GM10266 (cell line): ENCODE measurements around the gene C12orf56.
"Not testable (repeated sequence)": the region's sequence is repeated elsewhere in the genome, so short reads cannot be mapped to it uniquely, and the experiment has no call there.

Source experiments
- DNase-seq: peaks from one replicate; pipeline ENCODE4 v3.0.0; 2012; ENCODE audit errors: extremely low spot score
- TF ChIP-seq, protein P1 (sequence below): IDR thresholded peaks from 2 replicates; pipeline ENCODE4 v1.5.1; 2012; ENCODE audit warnings: mild to moderate bottlenecking, low read depth; ENCODE audit not compliant: control insufficient read depth, insufficient read depth; ENCODE audit errors: missing control alignments

The C12orf56 gene

DNA sequence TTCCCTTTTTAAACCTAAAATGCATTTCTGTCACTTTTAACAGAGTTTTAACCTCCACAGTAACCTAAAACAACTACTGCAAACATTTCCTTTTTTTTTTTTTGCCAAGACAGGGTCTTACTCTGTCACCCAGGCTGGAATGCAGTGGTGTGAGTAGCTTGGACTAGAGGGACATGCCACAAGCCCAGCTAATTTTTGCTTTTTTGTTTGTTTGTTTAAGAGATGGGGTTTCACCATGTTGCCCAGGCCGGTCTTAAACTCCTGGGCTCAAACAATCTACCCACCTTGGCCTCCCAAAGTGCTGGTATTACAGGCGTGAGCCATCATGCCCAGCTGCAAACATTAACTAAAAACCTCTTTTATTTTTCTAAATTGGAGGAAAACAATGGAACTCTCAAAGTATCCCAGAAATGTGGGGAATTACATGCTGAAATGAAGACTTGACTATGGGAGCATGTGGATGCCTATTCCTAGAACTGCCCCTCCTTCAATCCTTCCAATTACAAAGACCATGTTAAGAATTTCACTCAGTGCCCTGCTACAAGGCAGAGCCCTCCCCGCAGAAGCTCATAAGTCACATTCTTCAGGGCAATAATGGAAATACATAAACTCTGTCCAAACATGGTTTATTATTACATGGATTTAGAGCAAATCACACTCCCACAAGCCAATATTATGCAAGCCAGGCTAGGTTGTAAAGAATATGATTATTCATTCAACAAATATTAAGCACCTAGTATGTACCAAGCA lies 66.9 kb downstream of the C12orf56 start:
- DNase-seq, result no peak
- TF ChIP-seq, protein P1, sequence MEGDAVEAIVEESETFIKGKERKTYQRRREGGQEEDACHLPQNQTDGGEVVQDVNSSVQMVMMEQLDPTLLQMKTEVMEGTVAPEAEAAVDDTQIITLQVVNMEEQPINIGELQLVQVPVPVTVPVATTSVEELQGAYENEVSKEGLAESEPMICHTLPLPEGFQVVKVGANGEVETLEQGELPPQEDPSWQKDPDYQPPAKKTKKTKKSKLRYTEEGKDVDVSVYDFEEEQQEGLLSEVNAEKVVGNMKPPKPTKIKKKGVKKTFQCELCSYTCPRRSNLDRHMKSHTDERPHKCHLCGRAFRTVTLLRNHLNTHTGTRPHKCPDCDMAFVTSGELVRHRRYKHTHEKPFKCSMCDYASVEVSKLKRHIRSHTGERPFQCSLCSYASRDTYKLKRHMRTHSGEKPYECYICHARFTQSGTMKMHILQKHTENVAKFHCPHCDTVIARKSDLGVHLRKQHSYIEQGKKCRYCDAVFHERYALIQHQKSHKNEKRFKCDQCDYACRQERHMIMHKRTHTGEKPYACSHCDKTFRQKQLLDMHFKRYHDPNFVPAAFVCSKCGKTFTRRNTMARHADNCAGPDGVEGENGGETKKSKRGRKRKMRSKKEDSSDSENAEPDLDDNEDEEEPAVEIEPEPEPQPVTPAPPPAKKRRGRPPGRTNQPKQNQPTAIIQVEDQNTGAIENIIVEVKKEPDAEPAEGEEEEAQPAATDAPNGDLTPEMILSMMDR, result no peak

DNA sequence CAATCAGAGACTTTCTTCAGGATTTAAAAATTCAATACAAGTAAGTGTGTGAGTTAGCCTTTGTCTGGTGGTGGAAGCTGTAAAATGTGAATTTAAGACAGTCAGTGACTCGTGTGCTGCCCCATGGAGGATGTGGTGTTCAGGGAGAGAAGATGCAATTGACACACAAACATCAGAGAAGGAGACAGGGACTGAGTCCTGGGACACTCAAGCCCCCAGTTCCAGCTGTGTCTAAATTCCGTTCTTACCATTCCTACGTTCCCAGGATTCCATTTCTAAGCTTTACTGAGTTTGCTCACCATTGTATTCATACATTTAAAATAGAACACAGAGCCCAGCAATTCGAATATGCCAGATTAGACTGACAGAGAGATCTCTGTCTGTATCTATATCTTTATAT lies 67.6 kb downstream of the C12orf56 start:
- TF ChIP-seq, protein P1, result no peak
- DNase-seq, result no peak

GRCh38 chr12:64320611-64321010 lies 69.9 kb downstream of the C12orf56 start:
- TF ChIP-seq, protein P1, result no peak
- DNase-seq, result no peak

GRCh38 chr12:64319540-64320225 lies 70.9 kb downstream of the C12orf56 start:
- DNase-seq, result not testable (repeated sequence)

- TF ChIP-seq, protein P1, result no peak
- DNase-seq, result peak; percentile 23
Observed at GRCh38 chr12:64318605-64319004, 72.0 kb downstream of the C12orf56 start.

DNA sequence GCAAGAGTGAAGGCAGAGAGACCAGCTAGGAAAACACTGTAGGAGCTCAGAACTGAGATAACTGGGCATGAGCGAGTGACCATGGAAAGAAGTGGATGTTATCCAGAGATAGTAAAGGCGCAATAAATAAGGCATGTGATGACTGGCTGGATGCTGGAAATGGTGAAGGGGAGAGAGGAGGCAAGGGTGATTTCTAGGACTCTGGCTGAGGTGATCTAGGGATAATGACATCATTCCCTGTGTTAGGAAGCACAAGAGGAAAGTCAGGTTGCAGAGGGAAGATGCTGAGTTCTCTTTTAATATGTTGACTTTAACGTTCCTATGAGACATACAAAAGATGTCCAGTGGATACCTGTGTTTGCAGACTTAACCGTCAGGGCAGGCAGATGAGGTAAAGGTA lies 78.7 kb downstream of the C12orf56 start:
- TF ChIP-seq, protein P1, result no peak
- DNase-seq, result no peak

GRCh38 chr12:64304571-64304970 lies 86.0 kb downstream of the C12orf56 start:
- TF ChIP-seq, protein P1, result no peak
- DNase-seq, result no peak
